ENCODE measurements around the gene MIB2.
A peak's percentile ranks its signal among the peaks of the same experiment; 100 is the strongest.
"Not testable (repeated sequence)": the region's sequence is repeated elsewhere in the genome, so short reads cannot be mapped to it uniquely, and the experiment has no call there.

MIB2 gene

GRCh38 chr1:1658583-1659549 is 43.6 kb downstream of the MIB2 start, which contains the start of gene CDK11B:
Gene CDK11B, minus strand, starts transcription at chr1:1659004. Its CDS starts 1,519 bp downstream, at chr1:1657485.
- peak; percentile 75 for DNase-seq

- not testable (repeated sequence) for DNase-seq
Measured at GRCh38 chr1:1662392-1662791, 47.1 kb downstream of the MIB2 start.

GRCh38 chr1:1662830-1663560 is 47.7 kb downstream of the MIB2 start:
- DNase-seq: not testable (repeated sequence)

- DNase-seq: not testable (repeated sequence)
Measured at GRCh38 chr1:1664318-1664717, 49.0 kb downstream of the MIB2 start.

GRCh38 chr1:1664941-1665814 is 49.9 kb downstream of the MIB2 start:
- no peak for DNase-seq

GRCh38 chr1:1665815-1666251 is 50.5 kb downstream of the MIB2 start:
- DNase-seq: no peak

GRCh38 chr1:1666526-1666925 is 51.2 kb downstream of the MIB2 start:
- DNase-seq: no peak

GRCh38 chr1:1669468-1670440 is 54.5 kb downstream of the MIB2 start:
- DNase-seq: no peak

GRCh38 chr1:1670866-1671265 is 55.6 kb downstream of the MIB2 start:
- DNase-seq: no peak

- no peak for DNase-seq
Measured at GRCh38 chr1:1671365-1672119, 56.2 kb downstream of the MIB2 start.

GRCh38 chr1:1672181-1672965 is 57.1 kb downstream of the MIB2 start:
- DNase-seq: no peak

GRCh38 chr1:1674806-1675205 is 59.5 kb downstream of the MIB2 start:
- not testable (repeated sequence) for DNase-seq

- not testable (repeated sequence) for DNase-seq
Measured at GRCh38 chr1:1675218-1675617, 59.9 kb downstream of the MIB2 start.

GRCh38 chr1:1676087-1676486 is 60.8 kb downstream of the MIB2 start:
- not testable (repeated sequence) for DNase-seq

GRCh38 chr1:1677718-1678580 is 62.6 kb downstream of the MIB2 start:
- no peak for DNase-seq

- DNase-seq: no peak
Measured at GRCh38 chr1:1678581-1679380, 63.5 kb downstream of the MIB2 start.

Measured in NCI-H748 treated with DMSO at 0.1 percent for 48 hours (cell line).